NB4 (cell line): Measurements from ENCODE around the gene CFAP45.
A peak's percentile ranks its signal among the peaks of the same experiment; 100 is the strongest.

Experiments used
- DNase-seq: peaks from one replicate; pipeline ENCODE4 v3.0.0; 2010; ENCODE audit warnings: low read depth
- H3K4me3 ChIP-seq: one replicate; pipeline ENCODE4 v1.5.1; 2011; ENCODE audit warnings: mild to moderate bottlenecking, low read depth, low read length, moderate library complexity
- MYC ChIP-seq: IDR thresholded peaks from 2 replicates; pipeline ENCODE4 v1.6.1; 2011; ENCODE audit warnings: low read depth, low read length
- POLR2A ChIP-seq: IDR thresholded peaks from 2 replicates; pipeline ENCODE4 v1.6.1; 2011; ENCODE audit warnings: mild to moderate bottlenecking; ENCODE audit not compliant: insufficient read length; ENCODE audit errors: extremely low read depth
- TF ChIP-seq, protein P1 (sequence below): IDR thresholded peaks from one replicate; pipeline ENCODE4 v1.5.1; 2012; ENCODE audit warnings: low read depth, low read length
- TF ChIP-seq, protein P2 (sequence below): IDR thresholded peaks from 2 replicates; pipeline ENCODE4 v1.6.1; 2011; ENCODE audit warnings: low read depth, low read length

CFAP45 gene

DNA sequence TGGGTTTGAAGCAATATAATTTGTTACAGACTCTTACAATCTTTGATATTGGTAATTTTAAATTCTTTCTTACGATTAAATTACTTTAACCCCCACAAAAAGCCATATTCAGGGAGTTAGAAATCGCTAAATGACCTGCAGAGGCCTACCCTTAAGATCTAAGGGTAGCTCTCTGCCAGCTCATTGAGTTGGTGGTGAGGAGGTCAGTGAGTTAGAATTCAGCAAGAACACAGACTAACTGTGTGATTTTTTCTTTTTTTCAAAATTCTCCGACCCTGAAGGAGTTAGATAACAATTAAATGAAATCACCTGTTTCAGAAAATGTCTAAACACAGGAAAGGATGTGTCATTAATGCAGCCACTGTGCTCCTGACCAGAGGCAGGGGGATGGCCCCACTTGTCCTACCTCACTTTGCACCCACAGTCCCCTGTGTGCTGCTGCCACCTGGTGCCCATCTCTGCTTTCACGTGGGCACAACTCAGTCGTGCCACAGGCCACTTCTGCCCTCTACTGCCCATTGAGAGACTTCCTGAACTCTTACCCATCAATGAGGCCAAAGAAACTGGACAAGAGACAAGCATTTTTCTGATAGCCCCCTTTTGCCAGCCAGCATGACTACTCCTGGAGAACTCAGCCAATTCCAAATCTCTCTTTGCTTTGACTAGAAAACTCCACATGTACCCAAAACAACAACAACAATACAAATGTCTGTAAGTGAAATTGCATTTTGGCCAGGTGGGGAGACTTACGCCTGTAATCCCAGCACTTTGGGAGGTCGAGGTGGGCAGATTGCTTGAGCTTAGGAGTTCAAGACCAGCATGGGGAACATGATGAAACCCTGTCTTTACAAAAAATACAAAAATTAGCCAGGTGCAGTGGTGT is 8.4 kb downstream of the CFAP45 start:
- DNase-seq: peak; percentile 89
- no peak for TF ChIP-seq POLR2A
- TF ChIP-seq, protein P1, sequence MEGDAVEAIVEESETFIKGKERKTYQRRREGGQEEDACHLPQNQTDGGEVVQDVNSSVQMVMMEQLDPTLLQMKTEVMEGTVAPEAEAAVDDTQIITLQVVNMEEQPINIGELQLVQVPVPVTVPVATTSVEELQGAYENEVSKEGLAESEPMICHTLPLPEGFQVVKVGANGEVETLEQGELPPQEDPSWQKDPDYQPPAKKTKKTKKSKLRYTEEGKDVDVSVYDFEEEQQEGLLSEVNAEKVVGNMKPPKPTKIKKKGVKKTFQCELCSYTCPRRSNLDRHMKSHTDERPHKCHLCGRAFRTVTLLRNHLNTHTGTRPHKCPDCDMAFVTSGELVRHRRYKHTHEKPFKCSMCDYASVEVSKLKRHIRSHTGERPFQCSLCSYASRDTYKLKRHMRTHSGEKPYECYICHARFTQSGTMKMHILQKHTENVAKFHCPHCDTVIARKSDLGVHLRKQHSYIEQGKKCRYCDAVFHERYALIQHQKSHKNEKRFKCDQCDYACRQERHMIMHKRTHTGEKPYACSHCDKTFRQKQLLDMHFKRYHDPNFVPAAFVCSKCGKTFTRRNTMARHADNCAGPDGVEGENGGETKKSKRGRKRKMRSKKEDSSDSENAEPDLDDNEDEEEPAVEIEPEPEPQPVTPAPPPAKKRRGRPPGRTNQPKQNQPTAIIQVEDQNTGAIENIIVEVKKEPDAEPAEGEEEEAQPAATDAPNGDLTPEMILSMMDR: peak; percentile 93
- TF ChIP-seq MYC: peak; percentile 75
- TF ChIP-seq, protein P2, sequence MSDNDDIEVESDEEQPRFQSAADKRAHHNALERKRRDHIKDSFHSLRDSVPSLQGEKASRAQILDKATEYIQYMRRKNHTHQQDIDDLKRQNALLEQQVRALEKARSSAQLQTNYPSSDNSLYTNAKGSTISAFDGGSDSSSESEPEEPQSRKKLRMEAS: peak; percentile 88
- no peak overlapping the region for H3K4me3 ChIP-seq

DNA sequence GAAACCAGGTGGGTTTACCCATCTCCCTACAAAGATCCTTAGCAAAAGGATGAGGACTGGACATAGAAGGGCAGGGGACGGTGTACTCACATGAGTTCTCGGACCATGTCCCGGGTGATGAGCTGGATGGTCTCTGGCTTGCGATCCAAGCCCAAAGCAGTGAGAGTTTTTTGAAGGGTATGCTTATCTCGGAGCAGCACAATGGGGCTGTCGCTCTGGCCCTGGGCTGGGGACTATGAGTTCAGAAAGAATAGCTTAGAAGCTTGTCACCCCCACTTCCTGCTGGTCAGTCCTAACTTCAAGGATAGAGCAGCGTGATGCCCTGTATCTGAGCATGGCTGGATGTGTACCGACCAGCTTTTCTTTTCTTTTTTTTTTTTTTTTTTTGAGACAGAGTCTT is 9.6 kb downstream of the CFAP45 start:
- H3K4me3 ChIP-seq: no peak overlapping the region
- no peak for DNase-seq
- TF ChIP-seq, protein P1: no peak
- no peak for TF ChIP-seq MYC
- TF ChIP-seq, protein P2: no peak
- no peak for TF ChIP-seq POLR2A

DNA sequence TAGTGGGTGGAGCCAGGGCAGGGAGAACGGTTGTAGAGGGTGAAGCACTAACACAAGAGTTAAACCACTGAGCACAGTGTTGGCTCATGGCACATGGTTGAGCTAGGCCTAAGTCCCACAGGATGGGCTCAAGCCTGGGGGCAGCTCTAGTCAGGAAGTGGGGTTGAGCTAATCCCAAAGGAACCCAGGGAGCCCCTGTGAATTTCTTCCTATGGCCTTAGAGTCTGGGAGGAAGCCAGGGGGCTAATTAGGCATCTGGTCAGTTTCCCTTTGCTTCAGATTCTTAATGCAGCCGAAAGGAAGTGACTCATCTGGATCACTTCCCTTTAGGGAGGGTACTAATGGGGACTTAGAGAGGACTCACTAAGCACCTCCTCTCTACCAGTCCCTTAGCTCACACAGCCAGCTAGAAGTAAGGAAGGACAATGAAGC is 10.1 kb downstream of the CFAP45 start:
- TF ChIP-seq MYC: peak; percentile 43; the same call in 1 of the 2 replicates
- TF ChIP-seq, protein P1: no peak
- peak; percentile 91 for DNase-seq
- no peak overlapping the region for H3K4me3 ChIP-seq

DNA sequence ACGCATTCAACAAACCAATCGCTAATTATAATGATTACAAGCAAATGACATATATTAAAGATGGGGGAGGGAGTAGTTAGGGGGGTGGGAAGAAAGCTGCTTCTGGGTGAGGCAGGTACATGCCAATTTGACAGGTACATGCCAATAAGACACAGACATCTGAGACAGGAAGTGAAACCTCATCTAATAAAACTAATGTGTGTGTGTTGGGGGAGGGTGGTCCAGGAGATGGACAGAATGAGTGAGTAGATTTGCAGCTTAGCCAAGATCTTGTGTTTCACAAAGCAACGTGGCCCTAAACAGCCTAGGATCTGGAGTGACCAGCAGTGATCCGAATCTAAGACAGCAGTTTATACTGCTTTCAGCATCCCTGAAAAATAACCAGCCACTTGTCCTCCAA is 10.8 kb downstream of the CFAP45 start:
- H3K4me3 ChIP-seq: no peak overlapping the region
- DNase-seq: peak; percentile 19
- TF ChIP-seq, protein P1: no peak
- no peak for TF ChIP-seq MYC
- TF ChIP-seq, protein P2: no peak
- TF ChIP-seq POLR2A: no peak

DNA sequence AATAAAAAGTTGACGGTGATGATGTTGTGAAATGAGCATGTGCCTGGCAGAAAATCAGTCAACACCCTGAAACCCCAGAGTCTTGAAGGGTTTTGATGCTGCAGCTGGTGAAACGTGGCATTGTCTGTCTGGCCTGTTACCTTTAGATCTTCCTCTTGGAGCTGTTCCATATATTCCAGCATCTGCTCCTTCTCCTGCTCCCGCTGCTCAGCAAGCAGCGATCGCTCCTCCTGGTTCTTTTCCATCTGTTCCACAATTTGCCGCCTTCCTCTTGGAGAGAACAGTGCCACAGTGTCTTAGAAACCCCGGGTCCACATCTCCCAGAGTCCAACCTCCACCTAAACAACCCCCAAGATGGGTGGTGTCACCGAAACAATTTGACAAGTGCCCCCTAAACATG is 15.7 kb downstream of the CFAP45 start:
- DNase-seq: no peak
- TF ChIP-seq MYC: no peak
- TF ChIP-seq, protein P2: no peak
- TF ChIP-seq, protein P1: no peak
- no peak for TF ChIP-seq POLR2A

More for the DNA sequence above, 15.7 kb downstream of the CFAP45 start:
- H3K4me3 ChIP-seq: no peak overlapping the region
